GM10847 (cell line): ENCODE results near the gene CMYA5.

ENCODE experiments used
- POLR2A ChIP-seq: IDR thresholded peaks from 2 replicates; pipeline ENCODE4 v1.6.1; 2011; ENCODE audit not compliant: insufficient read length; ENCODE audit errors: extremely low read depth

The CMYA5 gene

DNA sequence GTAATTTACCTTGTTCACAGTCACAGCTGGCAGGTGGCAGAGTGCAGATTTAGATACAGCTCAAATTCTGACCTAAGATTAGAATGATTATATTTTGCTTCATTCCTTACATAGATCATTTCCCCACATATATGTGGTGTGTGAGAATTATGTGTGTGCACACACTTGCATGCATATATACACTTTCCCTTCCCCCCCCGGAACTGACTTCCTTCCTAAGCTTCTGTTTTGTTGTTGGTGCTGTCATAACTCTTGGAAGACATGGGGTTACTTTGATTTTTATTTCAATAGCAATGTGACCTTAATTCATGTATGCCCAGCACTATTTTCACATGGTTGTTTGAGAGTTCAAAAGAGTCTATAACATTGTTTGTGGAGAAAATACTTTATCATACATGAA is 112.8 kb downstream of the CMYA5 start:
- TF ChIP-seq POLR2A: no peak

GRCh38 chr5:79803007-79803406 is 113.4 kb downstream of the CMYA5 start:
- TF ChIP-seq POLR2A: no peak

DNA sequence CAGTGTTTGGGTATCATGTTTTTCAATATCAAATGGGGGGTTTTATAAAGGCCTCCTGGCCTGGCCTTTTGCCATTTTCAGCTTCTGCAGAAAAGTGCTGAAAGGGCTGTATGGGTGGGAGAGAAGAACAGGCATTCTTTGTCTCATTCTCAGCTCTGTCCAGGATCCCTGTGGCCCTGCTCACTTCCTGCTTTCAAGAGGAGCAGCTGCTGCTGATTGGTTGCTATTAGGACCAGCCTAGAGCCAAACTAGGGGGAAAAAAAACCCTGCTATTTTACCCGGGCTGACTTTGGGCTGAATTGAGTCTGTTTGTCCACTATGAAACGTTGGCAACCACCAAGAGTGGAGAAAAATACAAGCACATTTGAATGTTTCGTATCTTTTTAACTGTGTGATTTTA is 117.1 kb downstream of the CMYA5 start:
- no peak for TF ChIP-seq POLR2A

- TF ChIP-seq POLR2A: no peak
Measured at GRCh38 chr5:79809743-79810142, 120.1 kb downstream of the CMYA5 start.

- TF ChIP-seq POLR2A: no peak
Measured at GRCh38 chr5:79811081-79811480, 121.4 kb downstream of the CMYA5 start.

DNA sequence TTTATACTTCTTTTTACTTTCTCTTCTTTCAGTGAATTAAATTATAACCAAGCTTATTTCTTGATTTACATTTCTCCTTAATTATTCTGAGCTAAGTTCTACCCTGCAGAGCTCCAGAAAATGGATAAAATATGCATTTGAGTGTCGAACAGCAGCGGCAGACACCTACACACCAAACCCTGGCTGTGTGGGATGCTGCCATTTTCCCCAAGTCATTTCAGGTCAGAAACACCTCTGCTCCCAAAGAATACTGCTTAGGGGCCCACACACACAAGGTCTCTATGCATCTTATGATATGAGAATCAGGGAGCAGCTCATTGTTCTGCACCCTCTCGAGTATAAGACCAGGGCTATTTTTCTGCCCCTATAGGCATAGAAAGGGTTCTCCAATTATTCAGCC is 122.3 kb downstream of the CMYA5 start:
- no peak for TF ChIP-seq POLR2A

GRCh38 chr5:79814699-79815098 is 125.1 kb downstream of the CMYA5 start:
- no peak for TF ChIP-seq POLR2A

- no peak for TF ChIP-seq POLR2A
Measured at GRCh38 chr5:79816014-79816413, 126.4 kb downstream of the CMYA5 start.

DNA sequence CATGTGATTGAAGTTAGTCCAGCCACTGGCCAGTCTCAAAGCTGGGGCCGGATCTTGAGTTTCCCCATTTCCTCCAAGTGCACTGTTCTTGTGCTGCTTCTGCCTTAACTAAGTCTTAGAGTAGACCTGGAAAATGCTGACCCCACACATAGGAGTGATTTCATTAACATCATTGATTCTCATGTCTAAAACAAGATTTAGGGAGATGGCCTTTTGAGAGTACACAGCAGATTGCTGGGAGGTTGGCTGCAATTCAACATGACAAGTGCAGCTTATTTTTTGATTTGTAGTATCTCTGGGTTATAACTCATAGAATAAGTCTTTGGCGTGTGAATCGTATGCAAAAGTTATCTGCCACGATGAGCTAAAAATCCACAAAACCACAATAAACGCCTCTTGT is 131.0 kb downstream of the CMYA5 start:
- no peak for TF ChIP-seq POLR2A

DNA sequence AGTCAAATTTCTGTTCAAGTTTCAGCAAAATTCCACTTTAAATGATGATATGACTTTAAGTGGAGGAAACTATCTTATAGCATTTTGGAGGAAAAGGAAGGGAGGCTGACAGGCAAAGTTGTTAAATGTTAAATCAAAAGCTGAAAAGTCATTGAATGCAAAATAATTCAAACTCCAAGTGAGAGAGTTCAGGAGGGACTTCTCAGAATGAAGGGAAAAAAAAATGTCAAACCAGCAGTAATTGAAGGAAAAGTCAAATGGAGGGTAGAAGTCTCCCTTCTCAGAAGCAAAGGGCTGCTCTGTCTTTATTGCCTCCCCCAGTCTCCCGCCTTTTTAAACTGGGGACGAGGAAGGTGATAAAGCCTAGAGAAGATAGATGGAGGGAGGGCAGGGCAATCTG is 134.8 kb downstream of the CMYA5 start:
- TF ChIP-seq POLR2A: no peak

DNA sequence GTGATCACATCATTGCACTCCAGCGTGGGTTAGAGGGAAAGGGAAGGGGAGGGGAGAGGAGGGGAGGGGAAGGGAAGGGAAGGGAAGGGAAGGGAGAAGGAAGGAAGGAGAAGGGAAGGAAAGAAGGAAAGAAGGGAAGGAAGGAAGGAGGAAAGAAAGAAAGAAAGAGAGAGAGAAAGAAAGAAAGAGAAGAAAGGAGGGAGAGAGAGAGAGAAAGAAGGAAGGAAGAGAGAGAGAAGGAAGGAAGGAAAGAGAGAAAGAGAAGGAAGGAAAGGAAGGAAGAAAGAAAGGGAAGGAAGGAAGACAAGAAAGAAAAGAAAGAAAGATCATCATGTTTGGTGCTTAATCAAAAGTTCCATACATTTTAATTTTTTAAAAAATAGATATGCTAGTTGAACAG is 136.2 kb downstream of the CMYA5 start:
- TF ChIP-seq POLR2A: no peak

DNA sequence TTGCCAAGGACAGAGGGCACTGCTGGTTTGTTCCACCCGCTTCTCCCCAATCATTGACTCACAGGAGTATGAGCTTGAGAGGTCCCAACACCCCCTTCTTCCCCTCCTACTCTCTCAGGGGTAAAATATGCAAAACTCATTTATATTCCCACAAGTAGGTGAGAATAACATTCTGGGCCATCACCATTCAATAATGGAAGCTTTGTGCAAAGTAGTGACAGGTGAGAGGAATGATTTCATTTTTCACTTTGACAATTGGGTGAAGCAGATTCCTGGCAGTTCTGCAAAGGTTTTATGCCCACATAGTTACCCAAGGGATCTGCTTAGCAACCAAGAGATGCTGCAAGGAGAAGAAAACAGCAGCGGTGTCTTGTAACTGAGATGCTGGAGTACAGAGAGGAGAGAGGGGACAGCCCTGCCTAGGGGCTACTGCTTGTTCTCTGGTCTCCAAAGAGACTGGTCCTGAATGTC is 137.6 kb downstream of the CMYA5 start:
- TF ChIP-seq POLR2A: no peak

GRCh38 chr5:79829260-79829659 is 139.6 kb downstream of the CMYA5 start:
- TF ChIP-seq POLR2A: no peak

- TF ChIP-seq POLR2A: no peak
Measured at GRCh38 chr5:79831381-79832309, 142.0 kb downstream of the CMYA5 start.

DNA sequence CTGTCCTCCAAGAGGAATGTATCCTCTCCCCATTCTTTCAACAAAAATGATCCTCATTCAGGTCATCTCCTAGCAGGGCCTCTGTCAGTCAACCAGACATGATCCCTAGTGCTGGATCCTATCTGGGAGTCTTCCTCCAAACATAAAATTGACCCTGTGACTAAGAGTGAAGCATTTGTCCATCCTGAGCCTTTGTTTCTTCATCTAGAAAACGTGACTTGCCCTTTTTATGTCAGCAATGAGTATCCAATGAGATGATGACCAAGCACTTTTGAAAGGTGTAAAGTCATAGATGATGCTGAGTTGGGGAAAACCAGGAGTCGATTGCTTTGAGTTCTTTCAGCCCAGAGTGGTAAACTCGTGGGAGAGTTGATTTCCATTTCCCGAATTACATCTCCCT is 143.3 kb downstream of the CMYA5 start:
- no peak for TF ChIP-seq POLR2A

DNA sequence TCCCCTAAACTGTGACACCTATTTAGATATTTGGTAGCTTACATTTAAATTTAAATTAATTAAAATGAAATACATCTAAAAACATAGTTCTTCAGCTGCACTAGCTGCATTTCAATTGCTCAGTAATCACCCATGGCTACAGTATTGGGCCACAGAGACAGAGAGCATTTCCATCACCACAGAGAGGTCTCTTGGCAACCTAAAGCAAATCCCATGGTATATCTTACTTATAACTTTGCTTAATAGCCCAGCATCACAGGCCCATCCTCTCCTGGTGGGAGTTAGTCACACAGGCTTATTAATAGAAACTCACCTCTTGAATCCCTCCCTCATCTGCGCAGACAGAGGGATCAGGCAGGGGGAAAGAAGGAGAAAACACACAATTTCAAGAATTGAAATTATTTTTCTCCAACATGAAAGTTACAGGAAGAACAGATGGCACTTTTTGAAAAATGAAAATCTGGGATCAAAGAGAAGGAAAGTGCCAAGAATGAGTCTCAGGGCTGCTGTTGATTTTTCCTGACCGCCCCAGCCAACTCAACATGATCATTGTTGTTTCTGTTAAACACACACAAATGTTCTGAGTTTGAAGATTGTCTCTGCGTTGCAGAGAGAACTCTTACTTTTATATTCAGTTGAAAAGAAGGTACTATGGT is 144.6 kb downstream of the CMYA5 start:
- TF ChIP-seq POLR2A: no peak

DNA sequence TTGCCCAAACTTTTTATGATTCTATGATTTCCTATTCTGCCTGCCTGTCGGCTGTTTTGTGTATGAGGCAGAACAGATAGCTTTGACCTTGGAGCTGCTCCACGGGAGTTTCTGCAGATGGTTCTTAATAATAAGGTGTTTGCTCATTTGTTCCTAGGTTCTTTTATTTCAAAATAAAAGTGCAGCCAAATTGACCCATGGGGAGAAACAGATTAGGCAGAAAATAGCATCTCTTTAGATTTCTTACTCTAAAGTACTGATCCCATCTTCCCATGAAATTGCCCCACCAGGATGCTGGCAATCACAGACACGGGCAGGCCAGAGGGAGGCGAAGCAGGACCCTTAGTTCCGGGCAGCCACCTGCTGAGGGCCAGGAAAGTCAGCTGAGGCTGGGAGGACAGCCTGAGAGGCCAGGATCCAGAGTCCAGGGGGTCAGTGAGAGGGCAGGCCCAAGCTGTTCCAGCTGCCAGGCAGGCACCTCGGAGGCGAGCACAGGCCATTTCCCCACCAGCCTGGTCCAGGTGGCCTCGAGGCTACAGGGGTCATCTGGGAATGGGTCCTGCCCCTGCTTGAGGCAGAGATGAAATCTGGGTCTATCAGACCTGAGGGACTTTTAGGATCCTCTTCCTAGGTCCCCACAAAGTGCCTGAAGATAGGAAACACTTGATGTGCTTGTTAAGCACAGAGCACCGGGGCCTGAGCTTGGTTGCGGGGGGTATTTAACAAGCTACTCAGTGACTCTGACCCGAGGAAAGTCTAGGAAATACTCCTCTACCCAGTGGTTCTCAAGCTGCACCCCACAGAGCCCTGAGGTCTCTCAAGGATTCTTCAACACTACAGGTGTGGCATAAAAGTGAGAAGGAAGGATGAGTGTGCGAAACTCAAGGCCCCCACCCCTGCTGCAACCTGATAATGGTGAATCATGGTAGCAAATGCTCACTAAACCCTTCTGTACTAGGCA is 145.4 kb downstream of the CMYA5 start:
- no peak for TF ChIP-seq POLR2A
